ENCODE results near the gene TPPP.
A peak's percentile ranks its signal among the peaks of the same experiment; 100 is the strongest.
"Not testable (repeated sequence)": the region's sequence is repeated elsewhere in the genome, so short reads cannot be mapped to it uniquely, and the experiment has no call there.

The TPPP gene

DNA sequence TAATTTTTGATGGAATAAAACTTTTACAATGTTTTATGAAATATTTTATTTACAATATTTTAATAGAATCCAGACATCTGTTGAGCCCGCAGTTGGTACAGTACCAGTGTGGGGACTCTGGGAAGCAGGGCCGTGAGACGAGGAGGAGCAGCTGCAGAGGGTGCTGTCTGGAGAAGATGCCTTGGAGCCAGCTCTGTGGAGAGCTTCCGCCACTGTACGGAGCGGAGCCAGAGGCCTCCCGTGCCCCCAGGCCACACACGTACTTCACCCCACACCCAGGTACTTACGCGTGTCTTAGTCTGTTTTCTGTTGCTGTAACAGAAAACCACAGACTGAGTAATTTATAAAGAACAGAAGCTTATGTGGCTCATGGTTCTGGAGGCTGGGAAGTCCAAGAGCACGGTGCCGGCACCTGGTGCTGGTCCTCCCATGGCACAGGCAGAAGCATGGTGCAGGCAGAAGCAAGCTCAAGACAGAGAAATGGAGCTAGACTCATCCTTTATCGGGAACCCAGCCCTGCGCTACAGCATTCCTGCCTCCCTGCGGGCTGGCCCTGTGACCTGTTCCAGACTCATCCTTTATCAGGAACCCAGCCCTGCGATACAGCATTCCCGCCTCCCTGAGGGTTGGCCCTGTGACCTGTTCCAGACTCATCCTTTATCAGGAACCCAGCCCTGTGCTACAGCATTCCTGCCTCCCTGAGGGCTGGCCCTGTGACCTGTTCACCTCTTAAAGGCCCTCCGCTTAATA, 57.7 kb downstream of the TPPP start:
- TF ChIP-seq, protein P1, sequence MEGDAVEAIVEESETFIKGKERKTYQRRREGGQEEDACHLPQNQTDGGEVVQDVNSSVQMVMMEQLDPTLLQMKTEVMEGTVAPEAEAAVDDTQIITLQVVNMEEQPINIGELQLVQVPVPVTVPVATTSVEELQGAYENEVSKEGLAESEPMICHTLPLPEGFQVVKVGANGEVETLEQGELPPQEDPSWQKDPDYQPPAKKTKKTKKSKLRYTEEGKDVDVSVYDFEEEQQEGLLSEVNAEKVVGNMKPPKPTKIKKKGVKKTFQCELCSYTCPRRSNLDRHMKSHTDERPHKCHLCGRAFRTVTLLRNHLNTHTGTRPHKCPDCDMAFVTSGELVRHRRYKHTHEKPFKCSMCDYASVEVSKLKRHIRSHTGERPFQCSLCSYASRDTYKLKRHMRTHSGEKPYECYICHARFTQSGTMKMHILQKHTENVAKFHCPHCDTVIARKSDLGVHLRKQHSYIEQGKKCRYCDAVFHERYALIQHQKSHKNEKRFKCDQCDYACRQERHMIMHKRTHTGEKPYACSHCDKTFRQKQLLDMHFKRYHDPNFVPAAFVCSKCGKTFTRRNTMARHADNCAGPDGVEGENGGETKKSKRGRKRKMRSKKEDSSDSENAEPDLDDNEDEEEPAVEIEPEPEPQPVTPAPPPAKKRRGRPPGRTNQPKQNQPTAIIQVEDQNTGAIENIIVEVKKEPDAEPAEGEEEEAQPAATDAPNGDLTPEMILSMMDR (IDR thresholded peaks at IDR 0.05; ENCODE audit: low read depth, low read length) = no peak

DNA sequence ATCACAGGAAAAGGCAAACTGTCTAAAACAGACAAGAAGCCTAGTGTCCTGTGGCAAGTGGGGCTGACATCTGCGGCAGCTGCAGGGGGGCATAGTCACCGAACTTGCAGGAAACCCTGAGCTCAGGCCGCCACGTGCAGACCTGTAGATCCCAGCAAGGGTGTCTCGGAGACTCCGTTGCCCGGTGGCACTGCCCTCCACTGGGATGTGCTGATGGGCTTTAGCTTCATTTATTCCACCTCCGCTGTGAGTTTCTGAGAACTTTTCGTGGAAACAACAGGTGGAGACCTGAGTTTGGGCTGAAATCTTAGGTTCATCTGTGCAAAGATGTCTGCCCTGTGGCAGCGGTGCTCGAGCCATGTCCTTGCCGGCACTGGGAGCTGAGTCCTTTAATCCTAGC, 59.0 kb downstream of the TPPP start:
- DNase-seq (ENCODE audit: low read depth in 2 of 2) = no peak
- H3K4me3 ChIP-seq (replicated peaks in 1 of 2; ENCODE audit: low read depth in 2 of 2, low read length in 2 of 2) = no peak overlapping the region
- TF ChIP-seq, protein P1 (IDR thresholded peaks at IDR 0.05; ENCODE audit: low read depth, low read length) = no peak

More for the DNA sequence above, 57.7 kb downstream of the TPPP start:
- H3K4me3 ChIP-seq (replicated peaks in 1 of 2; ENCODE audit: low read depth in 2 of 2, low read length in 2 of 2) = no peak overlapping the region
- DNase-seq (ENCODE audit: low read depth in 2 of 2) = no peak

DNA sequence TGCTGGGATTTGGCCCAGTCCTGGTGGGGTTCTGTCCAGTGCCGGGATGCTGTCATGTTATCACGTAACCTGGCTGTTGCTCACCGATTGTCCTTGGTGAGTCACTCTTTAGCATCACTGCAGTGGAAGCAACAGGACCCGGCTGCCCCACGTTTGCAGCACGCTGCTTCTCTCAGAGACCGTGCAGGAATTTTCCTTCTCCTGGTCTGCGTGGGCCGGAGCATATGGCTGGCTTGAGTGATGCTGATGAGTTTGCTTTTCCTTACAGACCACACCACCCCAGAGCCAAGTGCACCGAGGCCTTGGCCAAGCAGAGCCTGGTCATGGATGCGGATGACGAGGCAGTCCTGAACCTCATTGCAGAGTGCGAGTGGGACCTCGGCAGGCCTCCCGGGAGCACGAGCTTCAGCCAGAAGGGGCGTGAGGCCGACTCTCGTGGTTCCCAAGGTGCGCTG, 59.6 kb downstream of the TPPP start:
- DNase-seq (ENCODE audit: low read depth in 2 of 2) = peak; percentile 16 to 33
- no peak overlapping the region for H3K4me3 ChIP-seq (replicated peaks in 1 of 2; ENCODE audit: low read depth in 2 of 2, low read length in 2 of 2)
- TF ChIP-seq, protein P1 (IDR thresholded peaks at IDR 0.05; ENCODE audit: low read depth, low read length) = no peak

DNA sequence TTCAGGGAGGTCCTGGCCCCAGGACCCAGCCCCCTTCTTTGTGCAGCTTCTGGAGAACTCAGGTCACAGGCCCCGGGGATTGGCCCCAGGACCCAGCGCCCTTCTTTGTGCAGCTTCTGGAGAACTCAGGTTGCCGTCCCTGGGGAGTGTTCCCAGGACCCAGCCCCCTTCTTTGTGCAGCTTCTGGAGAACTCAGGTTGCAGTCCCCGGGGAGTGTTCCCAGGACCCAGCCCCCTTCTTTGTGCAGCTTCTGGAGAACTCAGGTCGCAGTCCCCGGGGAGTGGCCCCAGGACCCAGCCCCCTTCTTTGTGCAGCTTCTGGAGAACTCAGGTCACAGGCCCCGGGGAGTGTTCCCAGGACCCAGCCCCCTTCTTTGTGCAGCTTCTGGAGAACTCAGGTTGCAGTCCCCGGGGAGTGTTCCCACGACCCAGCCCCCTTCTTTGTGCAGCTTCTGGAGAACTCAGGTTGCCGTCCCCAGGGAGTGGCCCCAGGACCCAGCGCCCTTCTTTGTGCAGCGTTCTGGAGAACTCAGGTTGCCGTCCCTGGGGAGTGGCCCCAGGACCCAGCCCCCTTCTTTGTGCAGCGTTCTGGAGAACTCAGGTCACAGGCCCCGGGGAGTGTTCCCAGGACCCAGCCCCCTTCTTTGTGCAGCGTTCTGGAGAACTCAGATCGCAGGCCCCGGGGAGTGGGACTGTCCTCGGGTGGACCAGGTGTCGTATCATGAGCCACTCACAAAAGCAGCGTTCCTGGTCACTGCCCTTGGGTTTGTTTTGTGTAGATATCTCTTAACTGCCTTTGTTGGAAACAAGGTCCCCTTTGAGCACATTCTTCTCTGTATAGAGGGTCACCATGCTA, 64.6 kb downstream of the TPPP start:
- H3K4me3 ChIP-seq (replicated peaks in 1 of 2; ENCODE audit: low read depth in 2 of 2, low read length in 2 of 2); DNase-seq (ENCODE audit: low read depth in 2 of 2): not testable (repeated sequence)

DNA sequence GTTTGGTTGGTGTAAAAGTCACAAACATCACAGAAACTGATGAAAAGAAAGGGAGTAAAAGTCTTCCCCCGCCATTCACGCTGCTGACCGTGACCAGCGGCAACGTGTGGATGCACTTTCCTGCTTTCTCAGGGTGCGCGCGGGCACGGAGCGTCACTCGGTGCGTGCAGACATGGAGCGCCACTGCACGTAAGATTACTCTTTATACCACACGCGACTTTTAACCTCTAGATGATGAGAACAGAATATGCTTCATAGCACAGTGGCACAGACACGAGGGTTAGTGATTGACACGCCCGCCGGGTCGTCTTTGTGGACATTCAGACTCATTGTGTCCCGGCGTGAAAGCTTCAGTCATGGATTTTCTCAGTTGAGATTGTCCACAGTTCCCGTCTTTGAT, 65.3 kb downstream of the TPPP start:
- TF ChIP-seq, protein P1 (IDR thresholded peaks at IDR 0.05; ENCODE audit: low read depth, low read length) = no peak
- no peak for DNase-seq (ENCODE audit: low read depth in 2 of 2)
- no peak overlapping the region for H3K4me3 ChIP-seq (replicated peaks in 1 of 2; ENCODE audit: low read depth in 2 of 2, low read length in 2 of 2)

DNA sequence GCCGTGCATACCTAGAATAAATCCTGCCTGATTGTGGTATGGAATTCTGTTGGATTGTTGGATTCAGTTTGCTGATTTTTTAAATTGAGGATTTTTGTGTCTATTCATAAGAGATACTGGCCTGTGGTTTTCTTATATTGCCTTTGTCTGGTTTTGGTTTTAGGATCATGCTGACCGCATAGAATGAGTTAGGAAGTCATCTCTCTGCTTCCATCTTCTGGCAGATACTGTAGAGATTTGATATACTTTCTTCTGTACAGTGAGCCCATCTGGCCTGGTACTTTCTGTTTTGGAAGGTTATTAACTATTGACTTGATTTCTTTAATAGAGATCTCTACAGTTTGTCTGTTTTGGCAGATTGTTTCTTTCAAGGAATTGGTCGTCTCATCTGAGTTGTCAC, 66.3 kb downstream of the TPPP start:
- no peak overlapping the region for H3K4me3 ChIP-seq (replicated peaks in 1 of 2; ENCODE audit: low read depth in 2 of 2, low read length in 2 of 2)
- TF ChIP-seq, protein P1 (IDR thresholded peaks at IDR 0.05; ENCODE audit: low read depth, low read length) = no peak
- DNase-seq (ENCODE audit: low read depth in 2 of 2) = no peak

DNA sequence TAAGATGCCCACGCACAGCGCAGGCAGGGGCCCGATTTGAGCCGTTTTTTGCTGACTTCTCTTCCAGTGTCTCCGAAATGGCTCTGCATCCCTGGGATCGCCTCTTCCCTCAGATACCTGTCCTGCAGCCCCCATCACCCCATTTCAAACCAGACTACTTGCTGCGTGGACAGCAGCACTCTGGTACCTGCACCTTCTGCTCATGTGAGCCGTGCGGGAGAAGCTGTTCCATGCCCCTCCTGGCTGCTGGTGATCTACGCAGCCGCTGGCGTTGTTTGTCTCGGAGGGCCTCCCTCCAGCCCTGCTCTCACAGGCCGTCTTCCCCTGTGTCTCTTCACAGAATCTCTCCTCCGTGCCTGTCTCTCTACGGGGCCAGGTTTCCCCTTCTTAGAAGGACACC, 67.6 kb downstream of the TPPP start:
- TF ChIP-seq, protein P1 (IDR thresholded peaks at IDR 0.05; ENCODE audit: low read depth, low read length) = no peak
- H3K4me3 ChIP-seq (replicated peaks in 1 of 2; ENCODE audit: low read depth in 2 of 2, low read length in 2 of 2) = no peak overlapping the region
- DNase-seq (ENCODE audit: low read depth in 2 of 2) = no peak

Measured in cardiac fibroblast (primary cell).